Lung (tissue), 12 donors: Measurements from ENCODE around the gene SLC5A6. TPM values are rescaled to one million over a fixed set of nuclear protein-coding genes. Genes with fewer than 3 reads are reported as not detected.

Experiments used
- ATAC-seq: fragments of 200-7000 bp; cut with Tn5 transposase; one replicate; pipeline ENCODE4 v1.9.1; 2020; ENCODE audit warnings: moderate number of reproducible peaks; ENCODE audit not compliant: insufficient read depth, low FRiP score
- DNase-seq, 3 donors: peaks; one replicate each; pipeline ENCODE4 v3.0.0-alpha.2; 2013 to 2017
- H3K27ac ChIP-seq, 2 donors: one replicate each; pipeline ENCODE4 v1.5.1; 2013; ENCODE audit warnings: mild to moderate bottlenecking in 2 of 2, moderate library complexity in 2 of 2, control low read depth in 1 of 2, inconsistent platforms in 1 of 2, low read depth in 1 of 2, low read length in 1 of 2
- H3K27me3 ChIP-seq, 3 donors: one replicate each; pipeline ENCODE4 v1.5.1; 2013; ENCODE audit warnings: low read length in 2 of 3; ENCODE audit not compliant: control insufficient read depth in 3 of 3, insufficient read depth in 3 of 3
- H3K36me3 ChIP-seq, 4 donors: one replicate each; pipeline ENCODE4 v1.5.1; 2013; ENCODE audit warnings: low read length in 4 of 4, mild to moderate bottlenecking in 1 of 4, moderate library complexity in 1 of 4; ENCODE audit not compliant: control insufficient read depth in 4 of 4, insufficient read depth in 4 of 4
- H3K4me1 ChIP-seq, 5 donors: one replicate each; pipeline ENCODE4 v1.5.1; 2013; ENCODE audit warnings: low read length in 5 of 5, mild to moderate bottlenecking in 2 of 5, moderate library complexity in 1 of 5; ENCODE audit not compliant: control insufficient read depth in 5 of 5, insufficient read depth in 5 of 5
- H3K4me3 ChIP-seq: one replicate; pipeline ENCODE4 v1.5.1; 2013; ENCODE audit warnings: mild to moderate bottlenecking, control low read depth, moderate library complexity
- H3K9ac ChIP-seq, 2 donors: one replicate each; pipeline ENCODE4 v1.5.1; 2013; ENCODE audit warnings: low read length in 2 of 2, control low read depth in 1 of 2; ENCODE audit not compliant: insufficient read depth in 1 of 2
- H3K9me3 ChIP-seq, 4 donors: one replicate each; pipeline ENCODE4 v1.5.1; 2013; ENCODE audit warnings: low read length in 3 of 4, mild to moderate bottlenecking in 1 of 4, moderate library complexity in 1 of 4; ENCODE audit not compliant: control insufficient read depth in 4 of 4, insufficient read depth in 3 of 4
- WGBS, 2 donors: extraction: QIAGEN DNeasy Blood & Tissue Kit; methylation state at CpG; one replicate each; pipeline ENCODE4 v1.1.7; 2013; 5-methylcytosine and 5-hydroxymethylcytosine counted together
- polyA plus RNA-seq, 2 donors: library from polyadenylated mRNA; stranded (reverse); fragments of 200-250 nt; gene quantifications; one replicate each; pipeline ENCODE4 v1.2.1, GENCODE V29; 2013
- total RNA-seq, 2 donors: library from RNA; depleted of rRNA in 1 of 2; stranded (reverse); fragments of >200 nt in 1 of 2; gene quantifications; one replicate each; pipeline ENCODE4 v1.2.1, GENCODE V29; 2014 to 2021
- TF ChIP-seq, protein P1 (sequence below): IDR thresholded peaks from 2 replicates; pipeline ENCODE4 v1.5.1; 2012; ENCODE audit warnings: mild to moderate bottlenecking; ENCODE audit errors: control extremely low read depth, extremely low read depth
- donor health status: control.
- donor health status: control.
- donor health status: Bipolar disorder and iron deficiency.
- donor health status: healthy.
- donor health status: DM: yes; HTN: yes; CAD: no.

Gene SLC5A6
- total and polyA plus RNA-seq, 4 donors: 12.1 to 33.1 (median 23.9) TPM

GRCh38 chr2:27227501-27227900, 15.4 kb upstream of the SLC5A6 start:
- H3K9me3 ChIP-seq: no peaks in the 10 kb centered on the region
- no peaks in the 10 kb centered on the region for H3K4me1 ChIP-seq
- ATAC-seq: no peak
- no peak overlapping the region for H3K9ac ChIP-seq
- DNase-seq: no peak
- no peak overlapping the region for H3K4me3 ChIP-seq
- no peak overlapping the region for H3K27ac ChIP-seq
- WGBS, 2 donors: 90 to 93% methylated on average over 2 of the region's 2 CpGs
- peaks cover 32 to 51% (median 44%) of the 10 kb centered on the region in 4 donors for H3K36me3 ChIP-seq
- H3K27me3 ChIP-seq: no peaks in the 10 kb centered on the region
- TF ChIP-seq, protein P1, sequence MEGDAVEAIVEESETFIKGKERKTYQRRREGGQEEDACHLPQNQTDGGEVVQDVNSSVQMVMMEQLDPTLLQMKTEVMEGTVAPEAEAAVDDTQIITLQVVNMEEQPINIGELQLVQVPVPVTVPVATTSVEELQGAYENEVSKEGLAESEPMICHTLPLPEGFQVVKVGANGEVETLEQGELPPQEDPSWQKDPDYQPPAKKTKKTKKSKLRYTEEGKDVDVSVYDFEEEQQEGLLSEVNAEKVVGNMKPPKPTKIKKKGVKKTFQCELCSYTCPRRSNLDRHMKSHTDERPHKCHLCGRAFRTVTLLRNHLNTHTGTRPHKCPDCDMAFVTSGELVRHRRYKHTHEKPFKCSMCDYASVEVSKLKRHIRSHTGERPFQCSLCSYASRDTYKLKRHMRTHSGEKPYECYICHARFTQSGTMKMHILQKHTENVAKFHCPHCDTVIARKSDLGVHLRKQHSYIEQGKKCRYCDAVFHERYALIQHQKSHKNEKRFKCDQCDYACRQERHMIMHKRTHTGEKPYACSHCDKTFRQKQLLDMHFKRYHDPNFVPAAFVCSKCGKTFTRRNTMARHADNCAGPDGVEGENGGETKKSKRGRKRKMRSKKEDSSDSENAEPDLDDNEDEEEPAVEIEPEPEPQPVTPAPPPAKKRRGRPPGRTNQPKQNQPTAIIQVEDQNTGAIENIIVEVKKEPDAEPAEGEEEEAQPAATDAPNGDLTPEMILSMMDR: no peak

GRCh38 chr2:27225526-27225925, 13.5 kb upstream of the SLC5A6 start:
- Histone ChIP-seq H3K4me3 (no peak overlapping the region), H3K36me3 (peaks cover 20 to 44% (median 39%) of the 10 kb centered on the region in 4 donors), H3K9me3 (no peaks in the 10 kb centered on the region), H3K27ac (no peak overlapping the region), H3K27me3 (no peaks in the 10 kb centered on the region), H3K9ac (no peak overlapping the region), H3K4me1 (no peaks in the 10 kb centered on the region)
- DNase-seq: no peak
- no peak for ATAC-seq
- TF ChIP-seq, protein P1: no peak
- WGBS, 2 donors: 95 to 97% methylated on average over 9 of the region's 9 CpGs

DNA sequence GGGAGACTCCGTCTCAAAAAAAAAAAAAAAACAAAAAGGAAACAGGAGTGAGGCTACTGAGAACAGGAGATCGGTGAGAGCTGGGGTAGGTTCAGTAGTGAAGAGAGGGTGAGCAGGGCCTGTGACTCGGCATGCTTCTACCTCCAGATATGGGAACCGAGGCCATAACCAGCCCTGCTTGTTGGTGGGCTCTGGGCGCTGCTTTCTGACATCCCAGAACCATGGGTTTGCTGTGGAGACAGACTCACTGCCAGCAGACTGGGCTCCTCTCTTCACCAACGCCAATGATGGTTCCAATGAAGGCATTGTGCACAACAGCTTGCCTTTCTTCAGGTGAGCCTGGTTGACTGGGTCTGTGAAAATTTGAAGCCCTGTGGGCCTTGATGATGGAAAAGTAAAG, 11.3 kb upstream of the SLC5A6 start:
- TF ChIP-seq, protein P1: no peak
- H3K36me3 ChIP-seq: peaks cover 20 to 48% (median 38%) of the 10 kb centered on the region in 4 donors
- H3K9ac ChIP-seq: no peak overlapping the region
- 98 to 100% methylated on average over 6 of the region's 6 CpGs for WGBS, 2 donors
- ATAC-seq (no peak), DNase-seq (no peak)
- no peak overlapping the region for H3K4me3 ChIP-seq
- H3K9me3 ChIP-seq: no peaks in the 10 kb centered on the region
- no peak overlapping the region for H3K27ac ChIP-seq
- H3K27me3 ChIP-seq: no peaks in the 10 kb centered on the region
- peaks cover 0 to 1% (median 0%) of the 10 kb centered on the region in 5 donors for H3K4me1 ChIP-seq

- ATAC-seq (no peak), DNase-seq (no peak)
- no peaks in the 10 kb centered on the region for H3K9me3 ChIP-seq
- H3K27me3 ChIP-seq: no peaks in the 10 kb centered on the region
- H3K36me3 ChIP-seq: peaks cover 20 to 44% (median 39%) of the 10 kb centered on the region in 4 donors
- H3K4me1 ChIP-seq: peaks cover 0 to 6% (median 0%) of the 10 kb centered on the region in 5 donors
- TF ChIP-seq, protein P1: no peak
- no peak overlapping the region for H3K27ac ChIP-seq
- no peak overlapping the region for H3K4me3 ChIP-seq
- 94 to 99% methylated on average over 5 of the region's 5 CpGs for WGBS, 2 donors
- H3K9ac ChIP-seq: no peak overlapping the region
Measured at GRCh38 chr2:27222407-27222806, 10.3 kb upstream of the SLC5A6 start.
